Measurements from ENCODE around the gene SRRT.
"Not testable (repeated sequence)": the region's sequence is repeated elsewhere in the genome, so short reads cannot be mapped to it uniquely, and the experiment has no call there.

SRRT gene

DNA sequence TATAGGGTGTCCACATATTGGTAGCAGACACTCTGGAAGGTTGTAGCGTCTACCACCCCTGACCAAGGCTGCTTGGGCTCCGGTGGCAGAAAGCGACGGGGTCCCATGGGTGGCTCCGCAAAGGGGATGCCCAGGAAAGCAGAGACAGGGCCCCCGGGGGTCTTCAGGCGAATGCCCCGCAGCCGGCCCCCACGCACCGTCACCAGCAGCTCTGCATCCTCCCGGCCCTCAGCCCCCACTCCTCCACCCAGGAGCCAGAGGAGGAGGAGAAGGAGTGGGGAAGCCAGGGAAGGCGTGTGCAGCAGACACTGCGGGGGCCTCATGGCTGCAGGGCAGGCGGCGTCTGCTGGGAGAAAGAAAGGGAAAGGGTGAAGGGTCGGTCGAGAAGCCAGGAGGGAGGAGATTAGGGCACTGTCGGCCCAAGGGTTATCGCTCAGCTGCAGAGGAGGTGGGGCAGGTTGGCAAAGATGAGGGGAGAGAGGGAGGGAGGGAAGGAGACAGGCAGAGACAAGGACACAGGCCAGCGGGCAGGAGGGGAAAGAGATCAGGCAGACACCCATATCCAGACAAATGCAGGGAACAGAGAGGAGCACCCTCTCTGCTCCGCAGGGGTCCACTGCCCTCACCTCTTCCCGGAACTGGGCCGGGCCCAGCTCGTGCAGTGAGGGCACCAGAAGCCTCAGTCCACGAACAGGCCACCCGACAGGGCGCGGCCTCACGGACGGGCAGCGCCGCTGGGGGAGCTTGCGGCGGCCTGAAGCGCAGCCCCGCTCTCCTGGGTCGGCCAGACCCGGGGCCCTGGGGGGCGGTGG is 19.2 kb downstream of the SRRT start:
- no peak for DNase-seq (ENCODE audit: low read depth)

DNA sequence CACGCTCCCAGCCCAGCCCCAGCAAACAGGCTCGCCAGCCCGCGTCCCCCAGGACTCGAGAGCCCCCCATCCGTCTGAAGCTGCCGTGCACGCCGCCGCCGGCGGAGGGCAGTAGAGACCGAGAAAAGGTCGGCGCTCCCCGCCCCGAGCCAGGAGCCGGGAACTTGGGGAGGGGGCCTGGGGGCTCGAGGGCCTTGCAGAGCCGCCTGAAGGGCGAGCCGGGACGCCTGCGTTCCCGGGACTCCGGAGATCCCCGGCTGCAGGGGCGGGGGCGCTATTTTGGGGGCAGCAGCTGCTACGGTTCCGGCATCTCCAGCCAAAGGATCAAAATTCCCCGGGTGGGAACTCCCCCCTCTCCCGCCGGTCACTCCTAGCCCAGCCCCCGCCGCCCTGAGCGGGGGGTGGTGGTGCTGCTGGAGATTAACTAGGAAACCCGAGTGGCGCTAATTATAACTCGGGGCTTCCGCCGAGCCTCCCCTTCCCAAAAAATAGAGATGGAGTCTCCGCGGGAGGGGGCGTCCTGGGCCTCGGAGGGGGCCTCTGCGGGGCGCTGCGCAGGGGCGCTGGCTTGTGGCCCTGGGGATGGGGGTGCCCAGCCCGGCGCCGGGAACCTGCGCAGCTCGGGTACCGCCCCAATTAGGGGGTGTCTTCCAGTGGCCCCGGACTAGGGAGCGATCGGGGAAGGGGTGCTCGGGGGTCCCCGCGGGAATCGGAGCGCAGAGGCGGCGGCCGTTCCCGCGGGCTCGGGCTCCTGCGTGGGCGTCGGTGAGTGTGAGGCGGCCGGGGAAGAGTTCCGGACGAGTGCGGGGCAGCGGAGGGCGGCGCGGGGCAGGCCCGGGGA is 20.2 kb downstream of the SRRT start:
- DNase-seq (ENCODE audit: low read depth), result no peak

DNA sequence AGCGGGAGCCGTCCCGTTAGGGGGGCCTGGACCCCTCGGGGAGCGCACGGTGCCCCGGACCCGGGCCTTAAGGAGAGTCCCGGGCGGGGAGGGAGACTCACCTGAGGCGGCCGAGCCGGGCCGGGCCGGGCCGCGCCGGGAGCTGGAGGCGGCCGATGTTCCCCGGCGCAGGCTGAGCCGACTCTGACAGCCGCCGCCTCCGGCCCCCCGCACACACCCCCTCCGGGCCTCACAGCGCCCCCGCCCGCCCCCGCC is 20.7 kb downstream of the SRRT start, which contains the start of gene ACHE:
ACHE (minus strand) TSS at position 188 of the 255 bp plus-strand sequence. CDS start 1,656 bp downstream, outside the sequence.
- DNase-seq (ENCODE audit: low read depth), result no peak

DNA sequence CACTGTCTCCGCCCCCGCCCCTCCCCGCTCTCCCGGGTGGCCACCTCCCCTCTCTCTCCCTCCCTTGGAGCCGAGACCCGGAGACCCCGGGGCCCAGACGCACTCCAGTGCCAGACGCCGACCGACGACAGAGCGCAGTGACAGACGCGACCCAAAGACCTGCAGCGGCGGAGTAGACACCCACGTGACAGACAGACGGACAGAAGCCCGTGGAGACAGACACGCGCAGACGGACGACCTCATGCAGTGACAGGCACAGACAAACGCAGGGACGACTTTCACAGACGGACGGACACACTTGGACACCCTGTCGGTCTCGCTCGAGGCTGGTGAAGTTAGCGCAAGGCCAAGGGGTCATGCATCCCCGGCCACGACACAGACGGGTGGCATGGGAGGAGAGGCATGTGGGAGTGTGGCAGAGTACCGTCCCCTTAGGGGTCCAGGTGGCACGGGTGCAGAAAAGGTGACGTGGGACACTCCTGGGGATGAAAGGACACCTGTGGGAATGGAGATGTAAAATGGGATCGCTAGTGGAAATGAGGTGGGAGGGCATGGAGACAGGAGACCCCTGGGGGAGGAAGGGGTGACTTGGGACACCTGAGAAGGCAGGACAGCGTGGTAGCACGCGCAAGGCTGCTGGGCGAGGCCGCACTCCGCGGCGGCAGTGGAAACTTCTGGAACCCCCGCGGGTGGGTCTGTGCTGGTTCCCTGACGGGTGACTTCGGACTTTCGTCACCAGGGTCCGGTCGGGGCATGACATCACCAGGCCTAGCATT is 21.2 kb downstream of the SRRT start:
- no peak for DNase-seq (ENCODE audit: low read depth)

DNA sequence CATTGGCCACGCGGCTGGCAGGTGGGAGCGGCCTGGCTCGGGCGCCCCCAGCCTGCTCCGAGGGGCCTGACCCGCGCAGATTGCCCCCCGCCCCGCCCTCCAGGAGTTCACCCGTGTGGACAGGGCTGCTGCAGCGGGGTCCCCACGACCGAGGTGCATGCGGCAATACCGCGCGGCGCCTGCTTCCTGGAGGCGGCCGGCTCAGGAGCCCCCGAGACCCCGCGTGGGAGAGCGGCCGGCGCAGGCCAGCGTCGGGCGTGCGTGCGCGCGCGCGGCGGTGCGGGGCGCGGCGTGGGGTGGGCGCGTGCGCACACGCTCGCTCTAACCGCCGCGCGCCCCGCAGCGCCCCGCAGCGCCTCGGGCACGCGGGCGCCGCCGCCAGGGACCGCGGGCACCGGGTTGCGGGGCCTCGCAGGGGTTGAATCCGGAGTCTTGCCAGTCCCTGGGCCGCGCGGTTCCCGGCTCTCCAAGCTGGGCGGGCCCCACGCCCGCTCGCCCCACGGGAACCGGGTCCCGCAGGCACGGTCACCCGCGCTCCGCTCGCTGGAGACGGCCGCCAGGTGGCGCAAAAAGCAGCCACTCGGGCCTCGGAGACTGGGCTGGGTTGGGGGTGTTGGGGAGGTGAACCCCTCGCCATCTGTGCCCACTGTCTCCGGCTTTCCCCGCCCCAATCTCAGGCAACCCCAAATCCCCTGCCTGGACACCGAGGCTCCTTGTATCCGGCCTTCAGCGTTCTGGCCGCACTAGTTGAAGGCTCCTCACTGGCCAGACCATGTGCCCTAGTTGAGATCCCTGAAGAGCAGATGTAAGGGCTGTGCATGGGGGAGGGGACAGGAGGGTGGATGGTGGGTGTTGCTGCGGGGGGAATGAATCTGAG is 22.1 kb downstream of the SRRT start:
- no peak for DNase-seq (ENCODE audit: low read depth)

DNA sequence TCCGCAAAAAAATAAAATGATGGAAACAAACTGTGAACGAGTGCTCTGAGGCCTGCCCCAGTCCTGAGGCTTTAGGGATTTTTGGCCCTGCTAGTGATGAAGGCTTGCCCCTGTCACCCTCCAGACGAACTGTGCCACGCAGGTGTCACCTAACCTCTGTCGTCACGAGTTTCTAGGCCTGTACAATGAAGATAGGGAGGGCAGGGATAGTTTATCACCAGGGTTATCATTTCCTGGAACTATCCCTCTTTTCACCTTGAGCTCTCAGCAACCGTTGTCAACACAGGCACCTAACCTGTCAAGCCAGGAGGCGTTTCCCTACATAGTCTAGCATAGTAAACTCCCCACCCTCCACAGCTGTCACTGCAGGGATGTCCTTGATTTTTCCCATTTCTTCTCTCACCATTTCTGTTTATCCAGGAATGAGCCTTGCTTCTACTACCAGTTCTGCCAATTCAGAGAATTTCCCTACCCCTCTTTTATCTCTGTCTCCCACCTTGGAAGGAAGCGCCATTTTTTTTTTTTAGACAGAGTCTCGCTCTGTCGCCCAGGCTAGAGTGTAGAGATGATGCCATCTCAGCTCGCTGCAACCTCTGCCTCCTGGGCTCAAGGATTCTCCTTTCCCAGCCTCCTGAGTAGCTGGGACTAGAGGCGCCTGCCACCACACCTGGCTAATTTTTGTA is 23.0 kb downstream of the SRRT start:
- no peak for DNase-seq (ENCODE audit: low read depth)

DNA sequence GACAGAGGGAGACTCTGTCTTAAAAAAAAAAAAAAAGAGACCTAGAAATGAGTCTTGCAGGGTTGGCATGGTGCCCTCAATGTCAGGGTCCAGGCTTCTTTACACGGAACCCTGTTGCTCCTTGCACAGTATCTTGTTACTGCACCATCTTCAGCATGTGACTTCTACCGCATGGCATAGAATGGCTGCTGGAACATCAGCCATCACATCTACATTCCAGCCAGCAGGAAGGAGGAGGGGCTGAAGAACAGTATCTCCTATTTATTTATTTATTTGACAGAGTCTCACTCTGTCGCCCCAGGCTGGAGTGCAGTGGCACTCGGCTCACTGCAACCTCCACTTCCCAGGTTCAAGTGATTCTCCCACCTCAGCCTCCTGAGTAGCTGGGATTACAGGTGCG is 24.5 kb downstream of the SRRT start:
- no peak for DNase-seq (ENCODE audit: low read depth)

DNA sequence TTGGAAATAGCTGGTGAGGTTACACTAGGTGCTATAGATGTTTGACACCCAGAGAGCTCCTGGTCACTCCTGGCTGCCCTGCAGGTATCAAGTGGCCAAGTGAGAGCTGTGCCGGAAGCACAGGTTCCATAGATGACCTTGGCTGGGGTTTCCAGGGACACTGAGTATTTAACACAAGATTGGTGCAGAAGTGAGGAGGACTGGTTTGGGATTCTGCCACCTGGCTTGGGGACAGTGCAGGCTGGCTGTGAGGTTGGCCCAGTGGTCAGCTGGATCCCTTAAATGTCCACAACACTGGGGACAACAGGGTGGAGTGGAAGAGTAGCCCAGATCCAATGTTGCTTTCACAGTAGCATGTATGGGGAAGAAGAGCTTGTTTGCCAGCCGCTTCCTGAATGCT is 26.1 kb downstream of the SRRT start:
- no peak for DNase-seq (ENCODE audit: low read depth)

DNA sequence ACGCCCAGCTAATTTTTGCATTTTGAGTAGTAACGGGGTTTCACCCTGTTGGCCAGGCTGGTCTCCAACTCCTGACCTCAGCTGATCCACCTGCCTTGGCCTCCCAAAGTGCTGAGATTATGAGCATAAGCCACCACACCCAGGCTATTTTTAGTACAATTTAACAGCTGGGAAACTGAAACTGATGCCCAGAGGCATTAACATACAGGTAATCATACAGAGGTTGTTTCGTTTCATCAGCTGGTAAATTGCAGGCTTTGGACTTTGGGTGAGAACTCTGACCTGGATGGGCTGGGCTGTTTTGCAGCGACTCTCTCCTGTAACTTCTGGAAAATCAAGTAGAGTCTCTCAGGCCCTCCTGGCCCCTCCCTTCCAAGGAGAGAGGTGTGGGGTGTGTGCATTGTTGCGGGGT is 27.0 kb downstream of the SRRT start:
- no peak for DNase-seq (ENCODE audit: low read depth)

DNA sequence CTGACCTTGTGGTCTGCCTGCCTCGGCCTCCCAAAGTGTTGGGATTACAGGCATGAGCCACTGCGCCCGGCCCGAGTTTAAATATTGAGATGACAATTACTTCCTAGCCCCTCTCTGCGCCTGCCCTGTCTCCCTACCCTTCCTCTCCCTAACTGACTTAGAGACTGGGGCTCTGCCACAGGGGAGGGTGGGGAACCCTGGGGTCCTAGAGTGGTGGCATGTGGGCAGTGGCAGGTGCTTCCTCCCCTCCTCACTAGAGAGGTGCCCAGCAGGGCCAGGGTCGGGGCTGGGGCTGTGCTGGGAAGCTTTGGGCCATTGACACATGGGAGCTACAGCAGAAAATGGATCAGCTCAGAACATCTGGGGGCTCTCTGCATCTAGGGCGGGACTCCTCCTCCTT is 27.7 kb downstream of the SRRT start:
- DNase-seq (ENCODE audit: low read depth), result no peak

DNA sequence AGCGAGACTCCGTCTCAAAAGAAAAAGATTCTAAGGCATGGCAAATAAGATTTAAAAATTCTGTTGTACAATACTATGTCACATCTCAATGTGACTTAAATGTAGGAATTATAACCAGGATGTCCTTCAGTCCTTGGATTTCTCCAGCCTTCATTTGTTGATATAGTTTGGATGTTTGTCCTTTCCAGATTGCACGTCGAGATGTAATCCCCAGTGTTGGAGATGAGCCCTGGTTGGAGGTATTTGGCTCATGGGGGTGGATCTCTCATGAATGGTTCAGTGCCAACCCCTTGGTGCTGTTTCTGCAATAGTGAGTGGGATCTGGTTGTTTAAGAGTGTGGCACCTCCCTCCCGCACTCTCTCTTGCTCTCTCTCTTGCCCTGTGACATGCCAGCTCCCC is 33.6 kb downstream of the SRRT start:
- DNase-seq (ENCODE audit: low read depth), result no peak

DNA sequence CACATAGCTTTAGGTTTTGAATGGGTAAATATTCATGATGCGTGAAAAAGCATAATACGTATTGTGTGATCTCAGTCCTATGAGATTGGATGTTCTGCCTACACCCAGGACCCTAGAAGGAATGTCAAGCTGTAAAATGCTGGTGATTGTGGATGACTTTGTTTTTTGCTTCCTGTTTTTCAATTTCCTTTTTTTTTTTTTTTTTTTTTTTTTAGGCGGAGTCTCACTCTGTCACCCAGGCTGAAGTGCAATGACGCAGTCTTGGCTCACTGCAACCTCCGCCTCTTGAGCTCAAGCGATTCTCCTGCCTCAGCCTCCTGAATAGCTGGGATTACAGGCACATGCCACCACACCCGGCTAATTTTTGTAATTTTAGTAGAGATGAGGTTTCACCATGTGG is 35.5 kb downstream of the SRRT start:
- not testable (repeated sequence) for DNase-seq (ENCODE audit: low read depth)

DNA sequence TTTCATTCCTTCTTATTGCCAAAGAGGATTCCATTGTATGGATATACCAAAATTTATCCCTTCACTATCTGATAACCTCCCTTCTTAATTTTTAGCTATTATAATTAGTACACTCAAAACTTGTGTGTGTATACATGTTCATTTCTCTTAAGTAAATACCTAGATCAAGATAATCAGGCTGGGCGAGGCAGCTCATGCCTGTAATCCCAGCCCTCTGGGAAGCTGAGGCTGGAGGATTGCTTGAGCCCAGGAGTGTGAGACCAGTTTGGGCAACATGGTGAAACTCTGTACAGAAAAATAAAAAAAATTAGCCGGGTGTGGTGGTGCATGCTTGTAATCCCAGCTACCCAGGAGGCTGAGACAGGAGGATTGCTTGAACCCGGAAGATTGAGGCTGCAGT is 36.6 kb downstream of the SRRT start:
- DNase-seq (ENCODE audit: low read depth), result no peak

DNA sequence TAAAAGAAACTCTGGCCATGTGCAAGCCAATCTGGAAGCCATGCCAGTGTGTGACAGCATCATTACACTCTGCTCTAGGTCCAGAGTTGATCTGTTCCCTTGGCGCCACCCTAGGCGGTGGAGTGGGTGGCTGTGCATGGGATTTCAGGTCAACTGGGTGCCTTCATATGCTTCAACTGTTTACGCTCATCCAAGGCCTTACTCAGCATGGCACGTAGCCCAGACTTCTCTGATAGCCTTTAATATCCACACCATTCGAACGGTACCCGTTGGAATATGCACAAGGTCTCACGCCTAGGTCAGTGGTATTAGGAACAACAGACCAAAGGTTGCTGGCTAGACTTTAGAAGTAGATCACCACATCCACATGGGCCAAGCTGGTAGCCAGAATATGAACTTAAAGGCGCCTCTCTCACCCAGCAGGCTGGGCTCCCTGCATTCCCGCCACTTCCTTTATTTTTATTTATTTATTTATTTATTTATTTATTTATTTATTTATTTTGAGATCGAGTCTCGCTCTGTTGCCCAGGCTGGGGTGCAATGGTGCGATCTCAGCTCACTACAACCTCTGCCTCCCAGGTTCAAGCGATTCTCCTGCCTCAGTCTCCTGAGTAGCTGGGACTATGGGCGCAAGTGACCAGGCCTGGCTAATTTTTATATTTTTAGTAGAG is 39.4 kb downstream of the SRRT start:
- no peak for DNase-seq (ENCODE audit: low read depth)

DNA sequence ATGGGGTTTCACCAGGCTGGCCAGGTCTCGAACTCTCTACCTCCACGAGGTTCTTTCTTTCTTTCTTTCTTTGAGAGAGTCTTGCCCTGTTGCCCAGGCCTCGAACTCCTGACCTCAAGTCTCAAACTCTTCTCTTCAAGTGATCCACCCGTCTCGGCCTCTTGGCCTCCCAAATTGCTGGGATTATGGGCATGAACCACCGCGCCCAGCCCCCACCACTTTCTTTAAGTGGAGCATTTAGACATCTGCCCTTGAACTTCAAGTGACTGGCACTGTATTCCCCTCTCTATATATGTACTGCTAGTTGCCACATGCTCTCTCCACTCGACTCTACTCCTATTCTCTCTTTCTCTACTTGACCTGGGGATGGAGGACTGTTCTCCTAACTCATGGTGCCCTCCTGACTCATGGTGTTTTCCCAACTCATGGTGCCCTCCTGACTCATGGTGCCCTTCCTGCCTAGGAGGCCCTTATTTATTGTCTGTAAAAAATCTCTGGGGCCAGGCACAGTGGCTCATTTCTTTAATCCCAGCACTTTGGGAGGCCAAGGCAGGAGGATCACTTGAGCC is 40.1 kb downstream of the SRRT start:
- DNase-seq (ENCODE audit: low read depth), result no peak

DNA sequence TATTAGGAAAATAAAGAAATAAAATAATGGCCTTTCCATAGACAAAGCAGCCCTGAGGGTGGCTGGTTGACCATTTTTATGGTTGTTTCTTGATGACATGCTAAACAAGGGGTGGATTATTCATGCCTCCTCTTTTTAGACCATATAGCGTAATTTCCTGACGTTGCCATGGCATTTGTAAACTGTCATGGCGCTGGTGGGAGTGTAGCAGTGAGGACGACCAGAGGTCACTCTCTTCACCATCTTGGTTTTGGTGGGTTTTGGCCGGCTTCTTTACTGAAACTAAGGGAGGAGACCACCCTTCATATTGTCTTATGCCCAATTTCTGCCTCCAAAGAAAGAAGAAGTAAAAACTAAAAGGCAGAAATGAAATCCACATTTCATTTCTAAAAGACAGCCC is 44.4 kb downstream of the SRRT start:
- DNase-seq (ENCODE audit: low read depth), result not testable (repeated sequence)

DNA sequence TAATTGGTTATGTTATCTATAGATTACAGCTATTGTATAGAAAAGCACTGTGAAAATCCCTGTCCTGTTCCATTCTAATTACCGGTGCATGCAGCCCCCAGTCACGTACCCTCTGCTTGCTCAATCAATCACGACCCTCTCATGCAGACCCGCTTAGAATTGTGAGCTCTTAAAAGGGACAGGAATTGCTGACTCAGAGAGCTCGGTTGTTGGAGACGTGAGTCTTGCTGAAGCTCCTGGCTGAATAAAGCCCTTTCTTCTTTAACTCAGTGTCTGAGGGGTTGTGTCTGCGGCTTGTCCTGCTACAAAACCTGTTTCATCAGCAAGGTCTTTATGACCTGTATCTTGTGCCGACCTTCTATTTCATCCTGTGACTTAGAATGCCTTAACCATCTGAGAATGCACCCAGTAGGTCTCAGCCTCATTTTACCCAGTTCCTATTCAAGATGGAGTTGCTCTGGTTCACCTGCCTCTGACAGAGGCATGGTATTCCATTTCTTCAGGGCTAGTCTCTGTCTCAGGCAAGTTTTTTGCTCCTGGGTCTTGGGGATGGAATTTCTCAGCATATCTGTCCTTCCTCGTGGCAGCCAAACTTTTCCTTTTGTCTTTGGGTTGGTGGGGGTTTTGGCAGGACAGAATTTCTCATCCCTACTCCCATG is 45.0 kb downstream of the SRRT start:
- not testable (repeated sequence) for DNase-seq (ENCODE audit: low read depth)

DNA sequence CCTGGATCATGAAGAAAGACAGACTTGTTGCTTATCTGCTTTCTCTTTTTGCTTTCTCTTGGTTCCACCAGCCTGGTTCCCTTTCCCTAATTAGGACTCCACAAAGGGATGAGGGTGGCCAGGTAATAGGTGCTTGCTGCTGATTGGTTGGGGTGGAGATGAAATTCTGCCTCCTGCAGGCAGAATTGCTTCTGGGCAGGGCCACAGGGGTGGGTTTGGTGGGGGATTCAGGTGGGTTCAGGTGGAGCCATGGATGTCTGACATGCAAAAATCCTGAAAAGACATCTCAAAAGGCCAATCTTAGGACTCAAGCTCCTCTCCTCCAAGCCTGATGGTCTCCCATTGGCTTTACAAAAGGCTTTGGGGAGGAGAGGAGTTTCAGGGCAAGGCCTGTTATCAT is 46.1 kb downstream of the SRRT start:
- no peak for DNase-seq (ENCODE audit: low read depth)

DNA sequence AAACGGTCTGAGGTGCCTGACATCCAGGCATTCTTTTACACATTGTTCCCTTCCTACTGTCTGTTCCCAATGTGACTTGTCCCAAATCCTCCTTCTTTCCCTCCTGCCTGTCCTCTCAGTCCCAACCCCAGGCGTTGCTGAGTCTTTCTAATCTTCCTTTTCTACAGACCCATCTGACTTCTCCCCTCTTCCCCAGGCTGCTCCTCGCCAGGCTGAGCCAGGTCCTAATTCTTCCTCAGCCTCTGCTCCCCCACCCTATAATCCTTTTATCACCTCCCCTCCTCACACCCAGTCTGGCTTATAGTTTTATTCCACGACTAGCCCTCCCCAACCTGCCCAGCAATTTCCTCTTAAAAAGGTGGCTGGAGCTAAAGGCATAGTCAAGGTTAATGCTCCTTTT is 48.7 kb downstream of the SRRT start:
- not testable (repeated sequence) for DNase-seq (ENCODE audit: low read depth)

DNA sequence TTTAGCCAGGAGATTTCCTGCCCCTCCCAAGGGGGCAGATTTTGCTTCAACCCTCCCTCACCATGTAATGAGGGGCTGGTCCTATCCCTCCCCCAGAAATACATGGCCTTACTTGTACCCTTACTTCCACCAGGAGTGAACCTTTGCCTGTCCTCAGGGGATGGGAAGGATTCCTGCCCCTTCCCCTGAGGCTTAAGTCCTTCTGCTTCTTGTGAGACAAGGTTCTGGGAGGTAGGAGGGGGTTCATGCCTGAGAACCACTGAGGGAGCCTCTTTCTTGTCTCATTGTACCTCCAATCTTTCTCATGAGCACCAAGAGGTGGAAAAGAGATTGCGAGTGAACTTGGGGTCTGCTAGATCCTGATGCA is 54.9 kb downstream of the SRRT start:
- no peak for DNase-seq (ENCODE audit: low read depth)

Data from HS-5 (cell line).